Right renal pelvis (tissue), 4 donors: ENCODE results near the gene PRRC2C. TPM values are rescaled to one million over a fixed set of nuclear protein-coding genes. Genes with fewer than 3 reads are reported as not detected.
A peak's percentile ranks its signal among the peaks of the same experiment; 100 is the strongest.
"Not testable (repeated sequence)": the region's sequence is repeated elsewhere in the genome, so short reads cannot be mapped to it uniquely, and the experiment has no call there.

ENCODE experiments used
- DNase-seq, 4 donors: peaks; one replicate each; pipeline ENCODE4 v3.0.0-alpha.2; 2013; ENCODE audit warnings: low read depth in 4 of 4, low spot score in 3 of 4, missing footprints in 1 of 4
- polyA plus RNA-seq, 4 donors: library from polyadenylated mRNA; unstranded; fragments of 120-200 nt; gene quantifications; one replicate each; pipeline ENCODE4 v1.2.1, GENCODE V29; 2013; ENCODE audit not compliant: insufficient read length in 4 of 4

Gene PRRC2C
- 100 to 1,000 TPM; 108 to 141 (median 134) TPM for polyA plus RNA-seq

- peak; percentile 95 to 96 (median 96) for DNase-seq
Measured at GRCh38 chr1:171485375-171486047, at the start of gene PRRC2C. PRRC2C (plus strand) TSS chr1:171485530; CDS start chr1:171512089, 26,559 bp downstream.

GRCh38 chr1:171438441-171438840, 46.9 kb upstream of the PRRC2C start:
- no peak for DNase-seq

GRCh38 chr1:171440201-171440600, 45.1 kb upstream of the PRRC2C start:
- not testable (repeated sequence) for DNase-seq

- not testable (repeated sequence) for DNase-seq
Measured at GRCh38 chr1:171441278-171441895, 43.9 kb upstream of the PRRC2C start.

- no peak for DNase-seq
Measured at GRCh38 chr1:171446386-171446785, 38.9 kb upstream of the PRRC2C start.

- DNase-seq, result no peak
Measured at GRCh38 chr1:171455967-171456366, 29.4 kb upstream of the PRRC2C start.

GRCh38 chr1:171457412-171457811, 27.9 kb upstream of the PRRC2C start:
- no peak for DNase-seq

- DNase-seq, result no peak
Measured at GRCh38 chr1:171460018-171460620, 25.2 kb upstream of the PRRC2C start.

- no peak for DNase-seq
Measured at GRCh38 chr1:171467626-171468025, 17.7 kb upstream of the PRRC2C start.

- DNase-seq, result no peak
Measured at GRCh38 chr1:171468120-171468750, 17.1 kb upstream of the PRRC2C start.

- DNase-seq, result no peak
Measured at GRCh38 chr1:171470726-171471125, 14.6 kb upstream of the PRRC2C start.

GRCh38 chr1:171472183-171472647, 13.1 kb upstream of the PRRC2C start:
- DNase-seq, result no peak

GRCh38 chr1:171476829-171477228, 8.5 kb upstream of the PRRC2C start:
- DNase-seq, result no peak

GRCh38 chr1:171477804-171478203, 7.5 kb upstream of the PRRC2C start:
- no peak for DNase-seq

GRCh38 chr1:171480035-171480434, 5.3 kb upstream of the PRRC2C start:
- peak in 1 of 4 donors; percentile 33 for DNase-seq

GRCh38 chr1:171484760-171485374, 463 bp upstream of the PRRC2C start:
- DNase-seq, result peak in 1 of 4 donors; percentile 15

GRCh38 chr1:171486048-171486519, 754 bp downstream of the PRRC2C start:
- DNase-seq, result peak in 1 of 4 donors; percentile 31

- DNase-seq, result no peak
Measured at GRCh38 chr1:171487038-171487437, 1.7 kb downstream of the PRRC2C start.

- no peak for DNase-seq
Measured at GRCh38 chr1:171488190-171488929, 3.0 kb downstream of the PRRC2C start.

- no peak for DNase-seq
Measured at GRCh38 chr1:171494076-171494475, 8.7 kb downstream of the PRRC2C start.
